CD14-positive monocyte (primary cell): ENCODE measurements around the gene CYP4V2. TPM values are rescaled to one million over a fixed set of nuclear protein-coding genes. Genes with fewer than 3 reads are reported as not detected.
A peak's percentile ranks its signal among the peaks of the same experiment; 100 is the strongest.

ENCODE experiments used
- DNase-seq, 3 donors: peaks; one replicate each; pipeline ENCODE4 v3.0.0-alpha.2; 2011 to 2022
- H2AFZ ChIP-seq: 2 replicates; pipeline ENCODE4 v1.6.0; 2012; ENCODE audit warnings: mild to moderate bottlenecking, low read depth, low read length, inconsistent platforms; ENCODE audit not compliant: insufficient read depth, poor library complexity, severe bottlenecking
- H3K27ac ChIP-seq, 2 donors: 1 replicate in 1 of 2; 2 replicates in 1 of 2; pipeline ENCODE4 v1.5.1; 2012 to 2013; ENCODE audit warnings: low read length in 2 of 2, control low read depth in 1 of 2, inconsistent platforms in 1 of 2, low read depth in 1 of 2, mild to moderate bottlenecking in 1 of 2
- H3K27me3 ChIP-seq, 2 donors: one replicate each; pipeline versions ENCODE4 v1.6.0 to v1.6.1; 2011 to 2013; ENCODE audit warnings: low read length in 2 of 2; ENCODE audit not compliant: control insufficient read depth in 2 of 2, insufficient read depth in 2 of 2
- H3K36me3 ChIP-seq, 2 donors: replicated peaks in 1 of 2; 1 replicate in 1 of 2; 2 replicates in 1 of 2; pipeline versions ENCODE4 v1.5.1 to v1.6.1; 2012 to 2013; ENCODE audit warnings: low read length in 2 of 2, control low read depth in 1 of 2, inconsistent platforms in 1 of 2, mild to moderate bottlenecking in 1 of 2; ENCODE audit not compliant: insufficient read depth in 2 of 2, control insufficient read depth in 1 of 2
- H3K4me1 ChIP-seq, 2 donors: 1 replicate in 1 of 2; 2 replicates in 1 of 2; pipeline versions ENCODE4 v1.5.1 to v1.6.1; 2012 to 2013; ENCODE audit warnings: low read length in 2 of 2, control low read depth in 1 of 2, inconsistent platforms in 1 of 2, mild to moderate bottlenecking in 1 of 2, moderate library complexity in 1 of 2; ENCODE audit not compliant: insufficient read depth in 2 of 2, control insufficient read depth in 1 of 2
- H3K4me2 ChIP-seq: replicated peaks from 2 replicates; pipeline ENCODE3; 2012; ENCODE audit warnings: low read length, moderate library complexity, mild to moderate bottlenecking; ENCODE audit not compliant: poor library complexity, severe bottlenecking; ENCODE audit errors: extremely low read depth
- H3K4me3 ChIP-seq, 3 experiments: fragments of 200-600 bp in 1 of 3; sonication (generic) in 1 of 3; replicated peaks in 1 of 3; 1 replicate in 2 of 3; 2 replicates in 1 of 3; pipeline ENCODE4 v1.5.1; 2011 to 2013; ENCODE audit warnings: low read length in 3 of 3, mild to moderate bottlenecking in 3 of 3, control low read depth in 2 of 3, low read depth in 2 of 3, inconsistent platforms in 1 of 3, moderate library complexity in 1 of 3
- H3K79me2 ChIP-seq: 2 replicates; pipeline ENCODE4 v1.6.0; 2012; ENCODE audit warnings: mild to moderate bottlenecking, control low read depth, inconsistent platforms, low read length, moderate library complexity; ENCODE audit not compliant: insufficient read depth
- H3K9ac ChIP-seq: 2 replicates; pipeline ENCODE4 v1.6.0; 2017; ENCODE audit warnings: low read length, mild to moderate bottlenecking; ENCODE audit not compliant: insufficient read depth, poor library complexity, severe bottlenecking
- H3K9me3 ChIP-seq, 2 donors: replicated peaks in 1 of 2; 1 replicate in 1 of 2; 2 replicates in 1 of 2; pipeline versions ENCODE4 v1.5.1 to v1.6.1; 2012 to 2013; ENCODE audit warnings: low read length in 2 of 2, control low read depth in 1 of 2; ENCODE audit not compliant: control insufficient read depth in 1 of 2, insufficient read depth in 1 of 2
- H4K20me1 ChIP-seq: 2 replicates; pipeline ENCODE4 v1.6.0; 2012; ENCODE audit warnings: mild to moderate bottlenecking, low read length, control low read depth, moderate library complexity; ENCODE audit not compliant: insufficient read depth
- H3K27ac Mint-ChIP-seq, 7 donors: one replicate each; pipeline ENCODE4 v1.8.0; 2020; ENCODE audit warnings: mild to moderate bottlenecking in 7 of 7, mixed read lengths in 7 of 7, moderate library complexity in 6 of 7, inconsistent platforms in 2 of 7
- H3K27me3 Mint-ChIP-seq, 3 donors: one replicate each; pipeline ENCODE4 v1.8.0; 2021 to 2022; ENCODE audit warnings: low read depth in 3 of 3, mild to moderate bottlenecking in 3 of 3, mixed read lengths in 3 of 3, moderate library complexity in 3 of 3, inconsistent platforms in 1 of 3
- H3K36me3 Mint-ChIP-seq, 2 donors: one replicate each; pipeline ENCODE4 v1.8.0; 2020; ENCODE audit warnings: mixed read lengths in 2 of 2, inconsistent platforms in 1 of 2, mild to moderate bottlenecking in 1 of 2
- H3K4me1 Mint-ChIP-seq: one replicate; pipeline ENCODE4 v1.8.0; 2020; ENCODE audit warnings: mild to moderate bottlenecking, mixed read lengths
- H3K4me3 Mint-ChIP-seq, 2 donors: one replicate each; pipeline ENCODE4 v1.8.0; 2020; ENCODE audit warnings: mild to moderate bottlenecking in 2 of 2, mixed read lengths in 2 of 2, moderate library complexity in 1 of 2
- H3K9me3 Mint-ChIP-seq, 7 donors: one replicate each; pipeline ENCODE4 v1.8.0; 2020 to 2022; ENCODE audit warnings: mixed read lengths in 7 of 7, mild to moderate bottlenecking in 6 of 7, moderate library complexity in 6 of 7, inconsistent platforms in 2 of 7
- CTCF ChIP-seq: fragments of 200-600 bp; IDR thresholded peaks from one replicate; pipeline ENCODE4 v1.8.0; 2022; ENCODE audit warnings: antibody characterized with exemption, mild to moderate bottlenecking
- WGBS: methylation state at CpG from one replicate; pipeline ENCODE4 v1.1.5; 2013; ENCODE audit warnings: missing lambda C conversion rate; ENCODE audit not compliant: insufficient coverage; 5-methylcytosine and 5-hydroxymethylcytosine counted together
- intact Hi-C, 2 donors: fragments of 100-400 bp; cut with micrococcal nuclease; formaldehyde crosslinking; loops; one replicate each; pipeline versions ENCODE4 v1.15.0 to v1.15.1; 2023
- polyA plus RNA-seq, 3 donors: library from polyadenylated mRNA; depleted of rRNA in 1 of 3; unstranded in 2 of 3; stranded (reverse) in 1 of 3; fragments of 300-500 nt in 2 of 3; fragments of >200 nt in 1 of 3; fragmentation: Illumina TruSeq in 2 of 3; gene quantifications; 1 replicate in 2 of 3; 2 replicates in 1 of 3; pipeline ENCODE4 v1.2.3, GENCODE V29; 2012 to 2021

The CYP4V2 gene
- polyA plus RNA-seq, 3 donors = 6.3 to 10.5 (median 6.3) TPM

- peaks cover 0 to 2% (median 0%) of the 10 kb centered on the region in 7 donors for H3K9me3 Mint-ChIP-seq
- H3K36me3 Mint-ChIP-seq = peaks cover 20 to 21% of the 10 kb centered on the region in 2 donors
- H3K27ac Mint-ChIP-seq = peak overlapping the region in 1 of 7 donors; percentile 10
- no peak overlapping the region for H3K27ac ChIP-seq
- peaks cover 10% of the 10 kb centered on the region for H3K4me1 Mint-ChIP-seq
- no peak overlapping the region for H2AFZ ChIP-seq
- H3K4me3 ChIP-seq = no peak overlapping the region
- no peaks in the 10 kb centered on the region for H3K9me3 ChIP-seq
- peaks cover 9 to 17% of the 10 kb centered on the region in 2 donors for H3K4me1 ChIP-seq
- no peak overlapping the region for H3K9ac ChIP-seq
- H3K27me3 ChIP-seq = no peaks in the 10 kb centered on the region
- no peak overlapping the region for H3K4me2 ChIP-seq
- peaks cover 0 to 2% (median 0%) of the 10 kb centered on the region in 3 donors for H3K27me3 Mint-ChIP-seq
- no peak for TF ChIP-seq CTCF
- H3K79me2 ChIP-seq = no peaks in the 10 kb centered on the region
- DNase-seq = no peak
- intact Hi-C loops = no loop called here
- no peaks in the 10 kb centered on the region for H4K20me1 ChIP-seq
- H3K36me3 ChIP-seq = peaks cover 0 to 27% of the 10 kb centered on the region in 2 donors
- WGBS = 98% methylated on average over 6 of the region's 6 CpGs
- no peak overlapping the region for H3K4me3 Mint-ChIP-seq
These were observed 4.7 kb downstream of the CYP4V2 start for GRCh38 chr4:186196063-186196462.

GRCh38 chr4:186200516-186200915 is 9.1 kb downstream of the CYP4V2 start:
- DNase-seq = no peak
- H3K4me1 Mint-ChIP-seq = peaks cover 6% of the 10 kb centered on the region
- Histone ChIP-seq H3K27me3 (no peaks in the 10 kb centered on the region), H3K9me3 (peaks cover 0 to 9% of the 10 kb centered on the region in 2 donors), H4K20me1 (no peaks in the 10 kb centered on the region), H3K4me1 (no peaks in the 10 kb centered on the region), H3K4me2 (no peak overlapping the region), H3K27ac (no peak overlapping the region), H3K9ac (no peak overlapping the region), H2AFZ (no peak overlapping the region), H3K36me3 (peaks cover 0 to 17% of the 10 kb centered on the region in 2 donors), H3K79me2 (no peaks in the 10 kb centered on the region), H3K4me3 (no peak overlapping the region)
- peaks cover 0 to 6% (median 3%) of the 10 kb centered on the region in 7 donors for H3K9me3 Mint-ChIP-seq
- peak overlapping the region in 1 of 7 donors; percentile 73 for H3K27ac Mint-ChIP-seq
- H3K27me3 Mint-ChIP-seq = no peaks in the 10 kb centered on the region
- 93% methylated on average over 2 of the region's 6 CpGs for WGBS
- H3K36me3 Mint-ChIP-seq = peaks cover 13 to 15% of the 10 kb centered on the region in 2 donors
- no peak overlapping the region for H3K4me3 Mint-ChIP-seq
- intact Hi-C loops = no loop called here
- TF ChIP-seq CTCF = no peak
